GM12875 (cell line): ENCODE measurements around the gene ATG12.
"Not testable (repeated sequence)": the region's sequence is repeated elsewhere in the genome, so short reads cannot be mapped to it uniquely, and the experiment has no call there.

Source experiments
- H3K4me3 ChIP-seq: one replicate; pipeline ENCODE4 v1.5.1; 2011; ENCODE audit warnings: low read depth, low read length, control low read depth
- CTCF ChIP-seq: IDR thresholded peaks from 2 replicates; pipeline ENCODE4 v1.5.1; 2011; ENCODE audit warnings: low read depth, mild to moderate bottlenecking, control low read depth, inconsistent platforms, low read length, moderate library complexity, borderline replicate concordance; ENCODE audit not compliant: insufficient read depth

The ATG12 gene

GRCh38 chr5:115815006-115815692 lies 26.2 kb downstream of the ATG12 start:
- TF ChIP-seq CTCF = no peak
- H3K4me3 ChIP-seq = no peak overlapping the region

GRCh38 chr5:115813719-115814118 lies 27.6 kb downstream of the ATG12 start:
- no peak overlapping the region for H3K4me3 ChIP-seq
- TF ChIP-seq CTCF = no peak

- H3K4me3 ChIP-seq = no peak overlapping the region
- TF ChIP-seq CTCF = no peak
Observed at GRCh38 chr5:115812372-115812771, 29.0 kb downstream of the ATG12 start.

GRCh38 chr5:115811406-115811805 lies 30.0 kb downstream of the ATG12 start:
- H3K4me3 ChIP-seq = no peak overlapping the region
- no peak for TF ChIP-seq CTCF

GRCh38 chr5:115810761-115811160 lies 30.6 kb downstream of the ATG12 start:
- no peak overlapping the region for H3K4me3 ChIP-seq
- TF ChIP-seq CTCF = no peak

- no peak overlapping the region for H3K4me3 ChIP-seq
- TF ChIP-seq CTCF = no peak
Observed at GRCh38 chr5:115809946-115810345, 31.4 kb downstream of the ATG12 start.

- not testable (repeated sequence) for H3K4me3 ChIP-seq
Observed at GRCh38 chr5:115808066-115808465, 33.3 kb downstream of the ATG12 start.
